ENCODE results near the gene WDR45.
"Not testable (repeated sequence)": the region's sequence is repeated elsewhere in the genome, so short reads cannot be mapped to it uniquely, and the experiment has no call there.

WDR45 gene

GRCh38 chrX:49079489-49080428, at the start of gene WDR45:
WDR45 (minus strand) TSS chrX:49079887; CDS start chrX:49078095, 1,792 bp downstream.
- DNase-seq (ENCODE audit: low read depth): peak; percentile 60

DNA sequence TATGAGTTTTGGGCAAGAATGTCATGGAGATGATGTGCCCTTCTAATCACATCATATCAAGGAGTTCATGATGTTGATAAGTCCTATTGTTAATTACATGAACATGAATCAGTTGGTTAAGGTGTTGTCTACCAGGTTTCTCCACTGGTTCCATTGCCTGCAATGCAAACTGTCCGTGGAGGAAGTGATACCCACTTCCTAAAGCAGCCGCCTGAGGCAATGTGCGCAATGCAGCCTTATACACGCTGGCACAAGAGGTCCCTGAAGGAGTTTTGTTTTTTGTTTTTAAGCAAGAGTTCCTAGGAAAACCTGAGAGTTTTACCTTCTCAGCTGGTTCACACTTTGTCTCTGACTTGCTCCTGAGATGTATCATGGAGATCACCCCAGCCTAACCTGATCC, 49.7 kb upstream of the WDR45 start:
- no peak for DNase-seq (ENCODE audit: low read depth)

- not testable (repeated sequence) for DNase-seq (ENCODE audit: low read depth)
Observed at GRCh38 chrX:49127742-49128258, 48.1 kb upstream of the WDR45 start.

DNA sequence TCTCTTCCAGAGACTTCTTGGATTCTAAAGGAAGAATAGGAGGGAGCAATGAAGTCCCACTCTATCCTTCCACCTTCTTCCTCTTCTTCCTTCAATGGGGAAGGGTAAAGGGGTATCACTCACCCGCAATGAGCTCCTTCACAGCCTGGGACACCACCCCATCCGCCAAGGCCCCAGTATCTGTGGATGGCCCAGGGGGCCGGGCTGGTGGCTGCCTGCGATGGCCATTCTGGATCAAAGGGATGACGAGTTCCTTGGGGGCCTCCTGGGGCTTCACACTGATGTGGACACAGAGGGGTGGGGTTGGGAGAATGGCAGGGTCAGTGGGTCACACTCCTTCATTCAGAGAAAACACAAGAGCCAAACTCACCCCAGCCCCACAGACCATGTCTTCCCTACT, 42.8 kb upstream of the WDR45 start:
- DNase-seq (ENCODE audit: low read depth): no peak

- no peak for DNase-seq (ENCODE audit: low read depth)
Observed at GRCh38 chrX:49120091-49120490, 40.4 kb upstream of the WDR45 start.

- no peak for DNase-seq (ENCODE audit: low read depth)
Observed at GRCh38 chrX:49117581-49117980, 37.9 kb upstream of the WDR45 start.

DNA sequence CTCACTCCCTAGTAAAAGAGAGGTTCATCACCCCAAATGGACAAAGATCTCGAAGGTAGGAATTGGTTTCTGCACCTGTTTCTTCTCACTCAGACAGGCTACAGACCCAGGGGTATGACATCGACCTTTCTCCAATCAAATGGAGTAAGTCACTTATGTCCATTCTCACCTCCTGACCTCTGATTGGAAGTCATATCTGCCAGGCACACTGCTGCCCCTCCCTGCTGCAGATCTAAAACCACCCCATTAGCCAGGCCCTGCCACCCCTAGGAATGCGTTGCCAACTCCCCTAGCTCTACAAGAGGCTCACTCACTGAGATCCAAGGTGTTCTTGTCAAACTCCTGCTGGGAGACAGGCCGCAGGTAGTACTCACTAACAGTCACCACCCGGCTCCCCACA, 37.0 kb upstream of the WDR45 start:
- DNase-seq (ENCODE audit: low read depth): no peak

DNA sequence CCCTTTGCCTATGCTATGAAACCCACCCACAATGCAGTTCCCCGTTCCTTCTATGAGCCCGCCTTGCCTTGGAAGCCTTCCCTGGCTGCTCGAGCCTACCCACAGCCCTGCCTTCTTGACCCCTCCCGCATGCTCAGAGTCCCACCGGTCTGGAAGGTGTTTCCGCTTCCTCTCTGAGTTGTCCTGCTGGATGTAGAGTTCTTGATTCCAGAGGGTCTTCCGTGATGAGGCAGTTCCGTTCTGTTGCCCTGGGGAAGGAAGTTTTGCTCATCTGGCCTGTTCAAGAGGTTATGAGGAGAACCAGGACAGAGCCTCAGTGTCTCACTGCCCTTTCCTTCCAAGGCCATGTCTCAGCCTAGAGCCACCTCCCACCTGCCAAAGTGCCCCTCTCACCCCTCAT, 36.4 kb upstream of the WDR45 start:
- DNase-seq (ENCODE audit: low read depth): no peak

DNA sequence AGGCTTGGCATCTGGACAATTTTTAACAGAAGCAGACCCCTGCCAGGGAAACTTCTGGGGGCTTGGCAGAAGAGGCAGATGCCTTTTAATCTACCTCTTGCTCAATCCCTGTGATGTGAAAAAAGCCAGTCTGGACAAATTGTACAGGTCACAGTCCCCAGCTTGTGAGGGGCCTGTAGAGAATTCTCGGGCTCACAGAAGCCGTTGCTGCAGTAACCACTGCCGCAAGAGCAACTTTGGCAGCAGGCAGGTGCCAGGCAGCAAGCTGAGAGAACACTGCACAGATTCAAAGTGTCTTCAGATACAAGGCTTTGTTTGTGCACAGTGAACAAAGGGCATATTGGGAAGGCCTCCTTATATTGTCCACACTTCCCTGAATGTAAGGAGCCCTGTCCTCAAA, 32.1 kb upstream of the WDR45 start:
- no peak for DNase-seq (ENCODE audit: low read depth)

DNA sequence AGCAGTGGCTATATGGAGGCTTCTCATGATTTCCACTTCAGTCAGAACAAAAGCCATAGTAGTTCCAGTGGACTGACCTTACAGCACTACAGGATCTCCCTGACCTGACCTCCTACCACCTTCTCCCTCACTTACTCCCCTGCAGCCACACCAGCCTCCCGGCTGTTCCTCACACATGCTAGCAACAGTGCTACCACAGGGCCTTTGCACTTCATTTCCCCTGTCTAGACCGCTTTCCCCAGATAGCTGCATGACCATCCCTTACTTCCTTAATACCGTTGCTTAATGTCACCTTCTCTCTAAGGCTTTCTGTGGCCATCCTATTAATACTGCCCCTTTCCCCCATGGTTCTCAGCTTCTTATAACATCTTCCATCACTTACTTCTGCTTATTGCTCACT, 30.7 kb upstream of the WDR45 start:
- DNase-seq (ENCODE audit: low read depth): no peak

GRCh38 chrX:49108641-49109040, 29.0 kb upstream of the WDR45 start:
- DNase-seq (ENCODE audit: low read depth): no peak

- DNase-seq (ENCODE audit: low read depth): no peak
Observed at GRCh38 chrX:49106930-49107329, 27.2 kb upstream of the WDR45 start.

DNA sequence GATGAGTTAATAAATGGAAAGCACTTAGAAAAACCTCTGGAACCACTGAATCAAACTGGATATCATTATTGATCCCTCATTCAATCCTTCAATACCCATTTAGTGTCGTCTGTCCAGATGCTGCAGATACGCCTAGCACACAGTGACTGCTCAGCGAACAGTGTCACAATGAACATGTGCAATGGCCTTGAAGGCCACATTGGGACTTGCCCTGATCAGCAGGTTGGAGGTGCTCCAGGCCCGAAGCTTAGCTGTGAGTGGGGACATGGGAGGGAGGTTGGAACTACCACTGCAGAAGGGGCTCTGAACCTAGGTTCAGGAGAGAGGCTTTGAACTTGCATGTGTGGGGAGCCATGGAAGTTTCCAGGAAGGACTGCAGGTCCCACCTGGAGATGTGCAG, 26.6 kb upstream of the WDR45 start:
- DNase-seq (ENCODE audit: low read depth): no peak

DNA sequence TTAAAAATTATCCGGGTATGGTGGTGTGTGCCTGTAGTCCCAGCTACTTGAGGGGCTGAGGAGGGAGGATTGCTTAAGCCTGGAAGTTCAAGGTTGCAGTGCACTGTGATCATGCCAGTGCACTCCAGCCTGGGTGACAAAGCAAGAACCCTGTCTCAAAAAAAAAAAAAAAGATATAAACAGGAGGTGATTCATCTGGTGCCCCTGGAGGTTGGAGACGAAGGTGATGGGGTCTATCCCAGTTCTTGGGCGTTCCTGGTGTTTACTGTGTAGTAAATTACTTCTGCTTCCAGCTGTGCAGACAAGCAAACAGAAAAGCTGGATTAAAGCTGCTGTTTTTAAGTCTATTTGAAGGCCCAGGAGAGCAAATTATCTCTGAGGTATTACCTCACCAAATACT, 23.9 kb upstream of the WDR45 start:
- DNase-seq (ENCODE audit: low read depth): no peak

DNA sequence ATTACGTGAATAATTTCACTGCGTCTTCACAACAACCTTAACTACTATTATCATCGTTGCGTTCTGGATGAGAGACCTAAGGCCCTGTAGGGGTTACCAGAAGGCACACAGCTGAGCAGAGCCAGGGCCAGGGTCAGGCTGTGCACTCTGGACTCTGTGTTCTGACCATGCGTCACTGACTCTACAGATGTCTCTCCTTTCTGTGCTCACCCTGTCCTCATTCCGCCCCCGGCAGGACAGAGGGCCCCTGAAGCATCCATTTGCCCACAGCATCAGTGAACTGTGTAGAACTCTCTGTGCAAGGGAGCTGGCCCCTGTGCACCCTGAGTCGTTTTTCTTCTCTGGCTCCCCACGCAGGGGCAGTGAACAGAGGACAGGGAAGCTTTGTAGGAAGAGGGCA, 22.5 kb upstream of the WDR45 start:
- DNase-seq (ENCODE audit: low read depth): no peak

- no peak for DNase-seq (ENCODE audit: low read depth)
Observed at GRCh38 chrX:49101629-49101984, 21.9 kb upstream of the WDR45 start.

DNA sequence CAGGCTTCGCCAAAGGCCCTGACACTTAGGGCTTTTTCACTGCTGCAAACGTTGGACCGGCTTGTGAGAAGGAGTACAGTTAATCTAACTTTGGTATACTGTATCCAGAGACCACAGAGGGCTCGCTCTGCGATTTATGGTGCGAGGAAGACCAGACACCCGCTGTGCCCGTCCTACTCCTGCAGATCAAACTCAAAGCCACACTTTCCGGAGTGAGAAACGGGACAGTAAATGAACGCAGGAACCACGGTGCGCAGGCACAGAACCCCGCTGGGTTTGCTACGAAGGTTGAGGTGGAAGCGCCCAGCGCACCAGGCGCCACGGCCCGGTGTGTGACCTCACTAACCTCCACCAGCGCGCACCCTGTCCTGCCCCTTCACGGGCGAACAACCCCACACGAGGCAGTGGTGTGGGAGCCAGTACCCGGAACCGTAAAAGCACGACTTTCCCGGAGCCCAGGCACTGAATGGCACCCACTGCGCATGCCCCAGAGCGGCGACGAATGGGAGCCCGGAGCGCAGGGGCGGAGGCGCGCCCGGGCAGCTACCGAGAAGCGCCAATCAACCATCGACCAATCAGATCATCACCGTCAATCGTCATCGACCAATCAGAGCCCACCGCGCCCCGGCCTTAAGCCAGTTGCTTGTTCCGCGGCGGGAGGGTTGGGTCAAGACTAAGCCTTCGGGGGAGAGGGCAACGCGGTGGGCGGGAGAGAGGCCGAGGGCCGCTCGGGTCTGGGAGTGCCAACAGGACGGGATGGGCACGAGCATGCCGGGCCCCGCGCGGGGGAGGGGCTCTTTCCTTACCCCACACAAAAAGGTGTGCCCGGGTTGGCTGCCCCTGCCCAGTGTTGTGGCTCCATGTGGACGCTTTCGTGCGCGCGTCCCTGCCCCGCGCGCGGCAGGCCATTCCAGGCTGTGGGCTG, 21.3 kb upstream of the WDR45 start:
- DNase-seq (ENCODE audit: low read depth): peak; percentile 80

DNA sequence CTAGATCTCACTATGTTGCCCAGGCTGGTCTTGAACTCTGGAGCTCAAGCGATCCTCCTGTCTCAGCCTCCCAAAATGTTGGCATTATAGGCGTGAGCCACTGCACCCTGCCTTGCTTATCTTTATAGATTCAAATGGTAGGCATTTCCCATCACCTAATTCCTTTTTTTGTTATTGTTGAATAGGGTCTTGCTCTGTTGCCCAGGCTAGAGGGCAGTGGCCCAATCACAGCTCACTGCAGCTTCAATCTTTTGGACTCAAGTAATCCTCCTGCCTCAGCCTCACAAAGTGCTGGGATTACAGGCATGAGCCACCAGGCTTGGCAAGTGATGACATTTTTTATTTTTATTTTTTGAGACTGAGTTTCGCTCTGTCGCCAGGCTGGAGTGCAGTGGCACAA, 16.7 kb upstream of the WDR45 start:
- no peak for DNase-seq (ENCODE audit: low read depth)

DNA sequence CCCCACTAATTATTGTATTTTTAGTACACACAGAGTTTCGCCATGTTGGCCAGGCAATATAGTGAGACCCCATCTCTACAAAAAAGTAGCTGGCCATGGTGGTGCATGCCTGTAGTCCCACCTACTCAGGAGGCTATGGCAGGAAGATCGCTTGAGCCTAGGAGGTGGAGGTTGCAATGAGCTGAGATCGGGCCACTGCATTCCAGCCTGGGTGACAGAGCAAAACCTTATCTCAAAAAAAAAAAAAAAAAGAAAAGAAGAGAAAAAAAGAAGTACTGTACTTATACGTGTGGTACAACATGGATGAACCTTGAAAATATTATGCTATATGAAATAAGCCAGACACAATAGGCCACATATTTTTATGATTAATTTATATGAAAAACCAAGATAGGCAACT, 9.9 kb upstream of the WDR45 start:
- DNase-seq (ENCODE audit: low read depth): no peak

DNA sequence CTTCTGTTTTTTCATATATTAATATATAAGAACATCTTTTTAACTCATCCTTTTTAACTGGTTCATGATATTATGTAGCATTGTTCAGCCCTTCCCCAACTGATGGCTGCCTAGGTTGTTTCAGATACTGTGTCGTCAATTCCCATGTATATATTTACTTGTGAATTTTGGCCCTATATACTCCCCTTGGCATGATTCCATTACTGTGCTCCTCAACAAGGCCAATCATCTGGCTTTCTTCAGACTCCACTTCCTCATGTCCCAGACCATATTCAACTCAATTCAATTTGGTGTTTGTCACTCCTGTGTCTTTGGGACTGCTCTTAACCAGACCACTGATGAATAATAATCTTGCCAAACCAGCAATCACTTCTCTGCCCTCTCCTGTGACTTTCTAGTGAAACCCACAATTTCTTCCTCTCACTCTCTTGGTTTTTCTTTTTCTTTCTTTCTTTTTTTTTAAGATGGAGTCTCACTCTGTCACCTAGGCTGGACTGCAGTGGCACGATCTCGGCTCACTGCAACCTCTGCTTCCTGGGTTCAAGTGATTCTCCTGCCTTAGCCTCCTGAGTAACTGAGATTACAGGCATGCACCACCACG, 2.7 kb upstream of the WDR45 start:
- DNase-seq (ENCODE audit: low read depth): no peak

DNA sequence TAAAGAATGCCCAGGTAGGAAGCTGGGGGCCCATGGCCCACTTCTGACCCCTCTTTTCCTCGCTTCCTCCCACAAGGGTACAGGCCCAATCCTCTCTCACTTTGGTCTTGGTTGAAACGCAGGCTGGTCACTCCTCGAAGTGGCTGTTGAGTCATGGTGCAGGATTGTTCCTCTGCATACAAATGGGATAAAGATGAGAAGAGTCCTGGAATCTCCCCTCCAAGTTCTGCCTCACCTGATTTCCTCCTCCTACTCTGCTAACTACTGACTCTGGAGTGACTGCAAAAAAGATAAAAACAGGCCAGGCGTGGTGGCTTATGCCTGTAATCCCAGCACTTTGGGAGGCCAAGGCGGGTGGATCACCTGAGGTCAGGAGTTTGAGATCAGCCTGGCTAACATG, 1.7 kb downstream of the WDR45 start:
- no peak for DNase-seq (ENCODE audit: low read depth)

DNA sequence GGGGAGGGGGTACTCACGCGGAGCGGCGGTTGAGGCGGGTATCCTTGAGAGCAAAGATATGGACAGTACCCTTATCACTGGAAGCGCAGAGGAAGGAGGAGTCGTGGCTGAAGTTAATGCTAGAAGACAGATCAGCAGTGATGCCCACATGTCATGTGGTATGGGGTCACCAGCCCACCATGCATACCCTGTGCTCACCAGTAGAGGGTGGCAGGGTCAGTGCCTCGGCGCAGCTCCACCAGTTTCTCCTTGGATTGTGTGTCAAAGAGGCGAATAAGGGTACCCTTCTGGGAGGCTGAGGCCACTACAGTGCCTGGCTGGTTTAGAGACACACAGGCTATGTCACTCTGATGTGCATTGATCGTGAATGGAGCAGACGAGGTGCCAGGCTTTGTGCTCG, 4.3 kb downstream of the WDR45 start:
- DNase-seq (ENCODE audit: low read depth): no peak

Data from activated T-helper 1 cell treated with Interleukin-2 at 50 U/mL for 16 hours (primary cell).